ENCODE measurements around the gene RFC2.
"Not testable (repeated sequence)": the region's sequence is repeated elsewhere in the genome, so short reads cannot be mapped to it uniquely, and the experiment has no call there.

RFC2 gene

GRCh38 chr7:74206052-74206451 lies 48.1 kb downstream of the RFC2 start:
- H3K9ac ChIP-seq (ENCODE audit: low read depth in 1 of 2, low read length in 2 of 2); H3K4me3 ChIP-seq (ENCODE audit: low read depth in 1 of 2, low read length in 2 of 2); H3K27me3 ChIP-seq (ENCODE audit: control insufficient read depth in 1 of 2, insufficient read depth in 2 of 2, low read length in 2 of 2); H3K36me3 ChIP-seq (ENCODE audit: control insufficient read depth in 1 of 2, insufficient read depth in 2 of 2, low read length in 2 of 2); H3K27ac ChIP-seq (ENCODE audit: low read depth, low read length); H3K9me3 ChIP-seq (ENCODE audit: control insufficient read depth in 1 of 2, low read length in 2 of 2): not testable (repeated sequence)
- peaks cover 0 to 19% of the 10 kb centered on the region in 2 donors for H3K4me1 ChIP-seq (ENCODE audit: control insufficient read depth in 1 of 2, insufficient read depth in 2 of 2, low read length in 2 of 2)

- peaks cover 0 to 10% of the 10 kb centered on the region in 2 donors for H3K4me1 ChIP-seq (ENCODE audit: control insufficient read depth in 1 of 2, insufficient read depth in 2 of 2, low read length in 2 of 2)
- H3K9ac ChIP-seq (ENCODE audit: low read depth in 1 of 2, low read length in 2 of 2) = no peak overlapping the region
- no peaks in the 10 kb centered on the region for H3K36me3 ChIP-seq (ENCODE audit: control insufficient read depth in 1 of 2, insufficient read depth in 2 of 2, low read length in 2 of 2)
- H3K27me3 ChIP-seq (ENCODE audit: control insufficient read depth in 1 of 2, insufficient read depth in 2 of 2, low read length in 2 of 2) = peaks cover 0 to 3% of the 10 kb centered on the region in 2 donors
- no peak overlapping the region for H3K27ac ChIP-seq (ENCODE audit: low read depth, low read length)
- H3K4me3 ChIP-seq (ENCODE audit: low read depth in 1 of 2, low read length in 2 of 2) = no peak overlapping the region
- no peaks in the 10 kb centered on the region for H3K9me3 ChIP-seq (ENCODE audit: control insufficient read depth in 1 of 2, low read length in 2 of 2)
Measured at GRCh38 chr7:74203956-74204618, 50.1 kb downstream of the RFC2 start.

GRCh38 chr7:74202841-74203556 lies 51.2 kb downstream of the RFC2 start:
- H3K27ac ChIP-seq (ENCODE audit: low read depth, low read length) = no peak overlapping the region
- no peaks in the 10 kb centered on the region for H3K36me3 ChIP-seq (ENCODE audit: control insufficient read depth in 1 of 2, insufficient read depth in 2 of 2, low read length in 2 of 2)
- H3K9ac ChIP-seq (ENCODE audit: low read depth in 1 of 2, low read length in 2 of 2) = no peak overlapping the region
- H3K27me3 ChIP-seq (ENCODE audit: control insufficient read depth in 1 of 2, insufficient read depth in 2 of 2, low read length in 2 of 2) = peaks cover 0 to 3% of the 10 kb centered on the region in 2 donors
- no peaks in the 10 kb centered on the region for H3K9me3 ChIP-seq (ENCODE audit: control insufficient read depth in 1 of 2, low read length in 2 of 2)
- H3K4me3 ChIP-seq (ENCODE audit: low read depth in 1 of 2, low read length in 2 of 2) = no peak overlapping the region
- H3K4me1 ChIP-seq (ENCODE audit: control insufficient read depth in 1 of 2, insufficient read depth in 2 of 2, low read length in 2 of 2) = peaks cover 0 to 10% of the 10 kb centered on the region in 2 donors

- no peak overlapping the region for H3K9ac ChIP-seq (ENCODE audit: low read depth in 1 of 2, low read length in 2 of 2)
- H3K27ac ChIP-seq (ENCODE audit: low read depth, low read length) = no peak overlapping the region
- no peak overlapping the region for H3K4me3 ChIP-seq (ENCODE audit: low read depth in 1 of 2, low read length in 2 of 2)
- no peaks in the 10 kb centered on the region for H3K4me1 ChIP-seq (ENCODE audit: control insufficient read depth in 1 of 2, insufficient read depth in 2 of 2, low read length in 2 of 2)
- no peaks in the 10 kb centered on the region for H3K27me3 ChIP-seq (ENCODE audit: control insufficient read depth in 1 of 2, insufficient read depth in 2 of 2, low read length in 2 of 2)
- H3K36me3 ChIP-seq (ENCODE audit: control insufficient read depth in 1 of 2, insufficient read depth in 2 of 2, low read length in 2 of 2) = peaks cover 7 to 11% of the 10 kb centered on the region in 2 donors
- no peaks in the 10 kb centered on the region for H3K9me3 ChIP-seq (ENCODE audit: control insufficient read depth in 1 of 2, low read length in 2 of 2)
Measured at GRCh38 chr7:74199551-74200355, 54.4 kb downstream of the RFC2 start.

- Histone ChIP-seq H3K27ac (ENCODE audit: low read depth, low read length) (no peak overlapping the region), H3K4me3 (ENCODE audit: low read depth in 1 of 2, low read length in 2 of 2) (no peak overlapping the region), H3K36me3 (ENCODE audit: control insufficient read depth in 1 of 2, insufficient read depth in 2 of 2, low read length in 2 of 2) (peaks cover 22 to 32% of the 10 kb centered on the region in 2 donors), H3K9ac (ENCODE audit: low read depth in 1 of 2, low read length in 2 of 2) (no peak overlapping the region), H3K9me3 (ENCODE audit: control insufficient read depth in 1 of 2, low read length in 2 of 2) (no peaks in the 10 kb centered on the region), H3K27me3 (ENCODE audit: control insufficient read depth in 1 of 2, insufficient read depth in 2 of 2, low read length in 2 of 2) (no peaks in the 10 kb centered on the region), H3K4me1 (ENCODE audit: control insufficient read depth in 1 of 2, insufficient read depth in 2 of 2, low read length in 2 of 2) (no peaks in the 10 kb centered on the region)
Measured at GRCh38 chr7:74197449-74198124, 56.6 kb downstream of the RFC2 start.

GRCh38 chr7:74195968-74196654 lies 58.1 kb downstream of the RFC2 start:
- H3K36me3 ChIP-seq (ENCODE audit: control insufficient read depth in 1 of 2, insufficient read depth in 2 of 2, low read length in 2 of 2) = peaks cover 32 to 46% of the 10 kb centered on the region in 2 donors
- not testable (repeated sequence) for H3K9ac ChIP-seq (ENCODE audit: low read depth in 1 of 2, low read length in 2 of 2); H3K27ac ChIP-seq (ENCODE audit: low read depth, low read length); H3K9me3 ChIP-seq (ENCODE audit: control insufficient read depth in 1 of 2, low read length in 2 of 2); H3K27me3 ChIP-seq (ENCODE audit: control insufficient read depth in 1 of 2, insufficient read depth in 2 of 2, low read length in 2 of 2); H3K4me3 ChIP-seq (ENCODE audit: low read depth in 1 of 2, low read length in 2 of 2); H3K4me1 ChIP-seq (ENCODE audit: control insufficient read depth in 1 of 2, insufficient read depth in 2 of 2, low read length in 2 of 2)

- H3K4me3 ChIP-seq (ENCODE audit: low read depth in 1 of 2, low read length in 2 of 2); H3K27ac ChIP-seq (ENCODE audit: low read depth, low read length); H3K9me3 ChIP-seq (ENCODE audit: control insufficient read depth in 1 of 2, low read length in 2 of 2); H3K27me3 ChIP-seq (ENCODE audit: control insufficient read depth in 1 of 2, insufficient read depth in 2 of 2, low read length in 2 of 2); H3K4me1 ChIP-seq (ENCODE audit: control insufficient read depth in 1 of 2, insufficient read depth in 2 of 2, low read length in 2 of 2); H3K9ac ChIP-seq (ENCODE audit: low read depth in 1 of 2, low read length in 2 of 2): not testable (repeated sequence)
- peaks cover 38 to 54% of the 10 kb centered on the region in 2 donors for H3K36me3 ChIP-seq (ENCODE audit: control insufficient read depth in 1 of 2, insufficient read depth in 2 of 2, low read length in 2 of 2)
Measured at GRCh38 chr7:74195139-74195860, 58.9 kb downstream of the RFC2 start.

- no peaks in the 10 kb centered on the region for H3K9me3 ChIP-seq (ENCODE audit: control insufficient read depth in 1 of 2, low read length in 2 of 2)
- no peak overlapping the region for H3K27ac ChIP-seq (ENCODE audit: low read depth, low read length)
- peaks cover 44 to 59% of the 10 kb centered on the region in 2 donors for H3K36me3 ChIP-seq (ENCODE audit: control insufficient read depth in 1 of 2, insufficient read depth in 2 of 2, low read length in 2 of 2)
- H3K4me1 ChIP-seq (ENCODE audit: control insufficient read depth in 1 of 2, insufficient read depth in 2 of 2, low read length in 2 of 2) = no peaks in the 10 kb centered on the region
- no peak overlapping the region for H3K9ac ChIP-seq (ENCODE audit: low read depth in 1 of 2, low read length in 2 of 2)
- no peak overlapping the region for H3K4me3 ChIP-seq (ENCODE audit: low read depth in 1 of 2, low read length in 2 of 2)
- no peaks in the 10 kb centered on the region for H3K27me3 ChIP-seq (ENCODE audit: control insufficient read depth in 1 of 2, insufficient read depth in 2 of 2, low read length in 2 of 2)
Measured at GRCh38 chr7:74194686-74195085, 59.5 kb downstream of the RFC2 start.

GRCh38 chr7:74193913-74194312 lies 60.3 kb downstream of the RFC2 start:
- H3K36me3 ChIP-seq (ENCODE audit: control insufficient read depth in 1 of 2, insufficient read depth in 2 of 2, low read length in 2 of 2) = peaks cover 51 to 67% of the 10 kb centered on the region in 2 donors
- H3K9ac ChIP-seq (ENCODE audit: low read depth in 1 of 2, low read length in 2 of 2) = no peak overlapping the region
- no peaks in the 10 kb centered on the region for H3K27me3 ChIP-seq (ENCODE audit: control insufficient read depth in 1 of 2, insufficient read depth in 2 of 2, low read length in 2 of 2)

More at GRCh38 chr7:74193913-74194312, 60.3 kb downstream of the RFC2 start:
- H3K27ac ChIP-seq (ENCODE audit: low read depth, low read length) = no peak overlapping the region
- H3K9me3 ChIP-seq (ENCODE audit: control insufficient read depth in 1 of 2, low read length in 2 of 2) = no peaks in the 10 kb centered on the region
- no peak overlapping the region for H3K4me3 ChIP-seq (ENCODE audit: low read depth in 1 of 2, low read length in 2 of 2)
- H3K4me1 ChIP-seq (ENCODE audit: control insufficient read depth in 1 of 2, insufficient read depth in 2 of 2, low read length in 2 of 2) = no peaks in the 10 kb centered on the region

Data from duodenal mucosa (tissue), 2 donors.